ENCODE measurements around the gene TSR1.

The TSR1 gene

DNA sequence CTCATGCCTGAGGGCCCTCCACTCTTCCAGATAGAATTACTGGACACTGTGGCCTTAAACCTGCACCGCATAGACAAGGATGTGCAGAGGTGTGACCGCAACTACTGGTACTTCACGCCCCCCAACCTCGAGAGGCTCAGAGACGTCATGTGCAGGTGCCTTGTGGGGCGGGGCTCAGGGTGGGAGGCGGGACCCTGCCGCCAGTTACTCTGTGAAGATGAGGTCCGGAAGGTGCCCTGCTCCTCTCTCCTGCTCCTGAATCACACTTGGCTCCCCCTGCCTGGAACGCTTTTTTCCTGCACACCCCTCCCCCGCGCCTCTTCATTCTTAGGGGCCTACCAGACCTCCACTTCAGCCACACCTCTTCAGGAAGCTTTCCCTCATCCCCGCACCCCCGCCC is 39.9 kb upstream of the TSR1 start:
- WGBS, 2 experiments (ENCODE audit: insufficient coverage in 2 of 2): 89 to 93% methylated on average over 10 to 12 of the region's 14 CpGs
- Histone ChIP-seq H3K36me3 (ENCODE audit: control insufficient read depth, insufficient read depth, low read length) (peaks cover 67% of the 10 kb centered on the region), H3K4me1 (ENCODE audit: control insufficient read depth, insufficient read depth, low read length, poor library complexity, severe bottlenecking) (peaks cover 21% of the 10 kb centered on the region), H3K9me3 (ENCODE audit: control insufficient read depth, low read length) (no peaks in the 10 kb centered on the region), H3K27ac (ENCODE audit: low read depth, low read length, severe bottlenecking) (no peak overlapping the region), H3K4me3 (ENCODE audit: extremely low read depth, insufficient read depth, low read length, poor library complexity, severe bottlenecking) (no peak overlapping the region)

- H3K36me3 ChIP-seq (ENCODE audit: control insufficient read depth, insufficient read depth, low read length): peaks cover 69% of the 10 kb centered on the region
- 94 to 95% methylated on average over 19 of the region's 19 CpGs for WGBS, 2 experiments (ENCODE audit: insufficient coverage in 2 of 2)
These were observed 39.1 kb upstream of the TSR1 start for GRCh38 chr17:2375406-2375805.

GRCh38 chr17:2374549-2375285 is 38.5 kb upstream of the TSR1 start:
- no peak overlapping the region for H3K4me3 ChIP-seq (ENCODE audit: extremely low read depth, insufficient read depth, low read length, poor library complexity, severe bottlenecking)
- peaks cover 9% of the 10 kb centered on the region for H3K4me1 ChIP-seq (ENCODE audit: control insufficient read depth, insufficient read depth, low read length, poor library complexity, severe bottlenecking)
- no peaks in the 10 kb centered on the region for H3K9me3 ChIP-seq (ENCODE audit: control insufficient read depth, low read length)
- H3K27ac ChIP-seq (ENCODE audit: low read depth, low read length, severe bottlenecking): no peak overlapping the region
- H3K36me3 ChIP-seq (ENCODE audit: control insufficient read depth, insufficient read depth, low read length): peaks cover 67% of the 10 kb centered on the region
- 91 to 93% methylated on average over 8 to 11 of the region's 11 CpGs for WGBS, 2 experiments (ENCODE audit: insufficient coverage in 2 of 2)

More at GRCh38 chr17:2375406-2375805, 39.1 kb upstream of the TSR1 start:
- Histone ChIP-seq H3K27ac (ENCODE audit: low read depth, low read length, severe bottlenecking) (no peak overlapping the region), H3K4me1 (ENCODE audit: control insufficient read depth, insufficient read depth, low read length, poor library complexity, severe bottlenecking) (peaks cover 16% of the 10 kb centered on the region), H3K4me3 (ENCODE audit: extremely low read depth, insufficient read depth, low read length, poor library complexity, severe bottlenecking) (no peak overlapping the region), H3K9me3 (ENCODE audit: control insufficient read depth, low read length) (no peaks in the 10 kb centered on the region)

DNA sequence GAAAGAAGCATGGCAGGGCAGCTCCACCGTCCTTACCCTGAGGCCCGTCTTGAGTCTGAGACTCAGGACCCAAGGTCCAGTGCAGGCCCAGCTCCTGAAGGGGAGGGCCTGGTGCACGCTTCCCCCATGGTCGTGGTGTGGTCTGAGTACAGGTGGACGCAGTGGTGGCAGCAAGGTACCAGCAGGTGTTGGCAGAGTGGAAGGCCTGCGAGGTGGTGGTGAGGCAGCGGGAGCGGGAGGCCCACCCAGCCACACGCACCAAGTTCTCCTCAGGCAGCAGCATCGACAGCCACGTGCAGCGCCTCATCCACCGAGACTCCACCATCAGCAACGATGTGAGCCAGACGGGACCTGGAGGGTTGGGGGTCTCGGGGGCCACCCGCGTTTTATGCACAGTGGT is 36.9 kb upstream of the TSR1 start:
- Histone ChIP-seq H3K4me1 (ENCODE audit: control insufficient read depth, insufficient read depth, low read length, poor library complexity, severe bottlenecking) (peaks cover 4% of the 10 kb centered on the region), H3K36me3 (ENCODE audit: control insufficient read depth, insufficient read depth, low read length) (peaks cover 55% of the 10 kb centered on the region)
- 95% methylated on average over 18 of the region's 18 CpGs for WGBS, 2 experiments (ENCODE audit: insufficient coverage in 2 of 2)

DNA sequence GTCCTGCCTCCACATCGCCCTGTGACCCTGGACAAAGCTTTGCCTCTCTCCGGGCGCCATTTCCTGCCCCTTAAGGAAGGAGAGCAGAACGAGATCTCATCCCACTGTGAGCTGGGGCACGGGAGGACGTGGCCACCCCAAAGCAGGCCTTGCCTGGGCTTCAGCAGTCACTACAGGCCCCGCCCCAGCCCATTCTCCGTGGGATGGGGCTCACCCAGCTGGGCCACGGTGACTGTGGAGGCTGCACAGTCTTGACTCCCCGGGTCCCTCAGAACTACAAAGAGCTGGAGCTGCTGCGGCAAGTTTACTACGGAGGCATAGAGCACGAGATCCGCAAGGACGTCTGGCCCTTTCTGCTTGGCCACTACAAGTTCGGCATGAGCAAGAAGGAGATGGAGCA is 36.4 kb upstream of the TSR1 start:
- WGBS, 2 experiments (ENCODE audit: insufficient coverage in 2 of 2): 89 to 96% methylated on average over 15 to 16 of the region's 16 CpGs
- Histone ChIP-seq H3K4me1 (ENCODE audit: control insufficient read depth, insufficient read depth, low read length, poor library complexity, severe bottlenecking) (peaks cover 4% of the 10 kb centered on the region), H3K9me3 (ENCODE audit: control insufficient read depth, low read length) (no peaks in the 10 kb centered on the region), H3K27ac (ENCODE audit: low read depth, low read length, severe bottlenecking) (no peak overlapping the region), H3K36me3 (ENCODE audit: control insufficient read depth, insufficient read depth, low read length) (peaks cover 54% of the 10 kb centered on the region), H3K4me3 (ENCODE audit: extremely low read depth, insufficient read depth, low read length, poor library complexity, severe bottlenecking) (no peak overlapping the region)

More for the DNA sequence above, 36.9 kb upstream of the TSR1 start:
- Histone ChIP-seq H3K27ac (ENCODE audit: low read depth, low read length, severe bottlenecking) (no peak overlapping the region), H3K9me3 (ENCODE audit: control insufficient read depth, low read length) (no peaks in the 10 kb centered on the region), H3K4me3 (ENCODE audit: extremely low read depth, insufficient read depth, low read length, poor library complexity, severe bottlenecking) (no peak overlapping the region)

DNA sequence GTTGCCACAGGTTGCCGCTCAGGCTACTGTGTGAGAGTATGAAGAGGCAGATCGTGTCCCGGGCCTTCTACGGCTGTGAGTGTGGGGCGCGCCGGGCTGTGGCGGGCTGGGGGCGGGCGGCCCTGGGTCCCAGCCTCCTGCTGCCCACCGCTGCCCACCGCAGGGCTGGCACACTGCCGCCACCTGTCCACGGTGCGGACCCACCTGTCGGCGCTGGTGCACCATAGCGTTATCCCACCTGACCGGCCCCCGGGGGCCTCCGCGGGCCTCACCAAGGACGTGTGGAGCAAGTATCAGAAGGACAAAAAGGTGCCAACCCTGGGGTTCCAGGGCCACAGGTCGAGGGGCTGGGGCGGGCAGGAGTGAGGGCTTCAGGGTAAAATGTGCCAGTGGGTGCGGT is 35.9 kb upstream of the TSR1 start:
- WGBS, 2 experiments (ENCODE audit: insufficient coverage in 2 of 2): 96 to 97% methylated on average over 21 to 26 of the region's 26 CpGs
- H3K36me3 ChIP-seq (ENCODE audit: control insufficient read depth, insufficient read depth, low read length): peaks cover 56% of the 10 kb centered on the region

GRCh38 chr17:2371183-2372130 is 35.2 kb upstream of the TSR1 start:
- WGBS, 2 experiments (ENCODE audit: insufficient coverage in 2 of 2): 95 to 97% methylated on average over 25 to 27 of the region's 30 CpGs
- Histone ChIP-seq H3K27ac (ENCODE audit: low read depth, low read length, severe bottlenecking) (no peak overlapping the region), H3K9me3 (ENCODE audit: control insufficient read depth, low read length) (no peaks in the 10 kb centered on the region), H3K4me1 (ENCODE audit: control insufficient read depth, insufficient read depth, low read length, poor library complexity, severe bottlenecking) (peaks cover 4% of the 10 kb centered on the region), H3K4me3 (ENCODE audit: extremely low read depth, insufficient read depth, low read length, poor library complexity, severe bottlenecking) (no peak overlapping the region), H3K36me3 (ENCODE audit: control insufficient read depth, insufficient read depth, low read length) (peaks cover 50% of the 10 kb centered on the region)

More for the DNA sequence above, 35.9 kb upstream of the TSR1 start:
- Histone ChIP-seq H3K4me3 (ENCODE audit: extremely low read depth, insufficient read depth, low read length, poor library complexity, severe bottlenecking) (no peak overlapping the region), H3K27ac (ENCODE audit: low read depth, low read length, severe bottlenecking) (no peak overlapping the region), H3K9me3 (ENCODE audit: control insufficient read depth, low read length) (no peaks in the 10 kb centered on the region), H3K4me1 (ENCODE audit: control insufficient read depth, insufficient read depth, low read length, poor library complexity, severe bottlenecking) (peaks cover 4% of the 10 kb centered on the region)

GRCh38 chr17:2370211-2370589 is 33.9 kb upstream of the TSR1 start:
- Histone ChIP-seq H3K9me3 (ENCODE audit: control insufficient read depth, low read length) (no peaks in the 10 kb centered on the region), H3K27ac (ENCODE audit: low read depth, low read length, severe bottlenecking) (no peak overlapping the region), H3K36me3 (ENCODE audit: control insufficient read depth, insufficient read depth, low read length) (peaks cover 40% of the 10 kb centered on the region), H3K4me3 (ENCODE audit: extremely low read depth, insufficient read depth, low read length, poor library complexity, severe bottlenecking) (no peak overlapping the region), H3K4me1 (ENCODE audit: control insufficient read depth, insufficient read depth, low read length, poor library complexity, severe bottlenecking) (peaks cover 4% of the 10 kb centered on the region)
- WGBS, 2 experiments (ENCODE audit: insufficient coverage in 2 of 2): 86 to 90% methylated on average over 11 of the region's 11 CpGs

GRCh38 chr17:2369551-2370210 is 33.4 kb upstream of the TSR1 start:
- 57 to 68% methylated on average over 10 to 20 of the region's 20 CpGs for WGBS, 2 experiments (ENCODE audit: insufficient coverage in 2 of 2)
- no peaks in the 10 kb centered on the region for H3K9me3 ChIP-seq (ENCODE audit: control insufficient read depth, low read length)

GRCh38 chr17:2369039-2369438 is 32.8 kb upstream of the TSR1 start:
- Histone ChIP-seq H3K4me3 (ENCODE audit: extremely low read depth, insufficient read depth, low read length, poor library complexity, severe bottlenecking) (no peak overlapping the region), H3K9me3 (ENCODE audit: control insufficient read depth, low read length) (no peaks in the 10 kb centered on the region), H3K27ac (ENCODE audit: low read depth, low read length, severe bottlenecking) (no peak overlapping the region), H3K36me3 (ENCODE audit: control insufficient read depth, insufficient read depth, low read length) (peaks cover 34% of the 10 kb centered on the region), H3K4me1 (ENCODE audit: control insufficient read depth, insufficient read depth, low read length, poor library complexity, severe bottlenecking) (no peaks in the 10 kb centered on the region)
- WGBS, 2 experiments (ENCODE audit: insufficient coverage in 2 of 2): 87 to 96% methylated on average over 4 of the region's 5 CpGs

More at GRCh38 chr17:2369551-2370210, 33.4 kb upstream of the TSR1 start:
- peaks cover 39% of the 10 kb centered on the region for H3K36me3 ChIP-seq (ENCODE audit: control insufficient read depth, insufficient read depth, low read length)
- H3K27ac ChIP-seq (ENCODE audit: low read depth, low read length, severe bottlenecking): no peak overlapping the region
- no peak overlapping the region for H3K4me3 ChIP-seq (ENCODE audit: extremely low read depth, insufficient read depth, low read length, poor library complexity, severe bottlenecking)
- H3K4me1 ChIP-seq (ENCODE audit: control insufficient read depth, insufficient read depth, low read length, poor library complexity, severe bottlenecking): peaks cover 1% of the 10 kb centered on the region

Data from mesodermal cell (in vitro differentiated cells).